Measurements from ENCODE around the gene CAMTA1.

Gene CAMTA1

GRCh38 chr1:7500381-7501083 lies 715.3 kb downstream of the CAMTA1 start:
- no peak for DNase-seq (ENCODE audit: low read depth)

- DNase-seq (ENCODE audit: low read depth): no peak
Measured at GRCh38 chr1:7501084-7501491, 715.8 kb downstream of the CAMTA1 start.

GRCh38 chr1:7501723-7502603 lies 716.7 kb downstream of the CAMTA1 start:
- no peak for DNase-seq (ENCODE audit: low read depth)

- no peak for DNase-seq (ENCODE audit: low read depth)
Measured at GRCh38 chr1:7503691-7504437, 718.6 kb downstream of the CAMTA1 start.

- no peak for DNase-seq (ENCODE audit: low read depth)
Measured at GRCh38 chr1:7504438-7504720, 719.1 kb downstream of the CAMTA1 start.

GRCh38 chr1:7505094-7505770 lies 720.0 kb downstream of the CAMTA1 start:
- no peak for DNase-seq (ENCODE audit: low read depth)

GRCh38 chr1:7505771-7506453 lies 720.7 kb downstream of the CAMTA1 start:
- no peak for DNase-seq (ENCODE audit: low read depth)

- DNase-seq (ENCODE audit: low read depth): no peak
Measured at GRCh38 chr1:7506454-7507284, 721.4 kb downstream of the CAMTA1 start.

GRCh38 chr1:7507285-7508019 lies 722.2 kb downstream of the CAMTA1 start:
- DNase-seq (ENCODE audit: low read depth): no peak

- peak; percentile 32 for DNase-seq (ENCODE audit: low read depth)
Measured at GRCh38 chr1:7508052-7508933, 723.0 kb downstream of the CAMTA1 start.

GRCh38 chr1:7508934-7509519 lies 723.8 kb downstream of the CAMTA1 start:
- no peak for DNase-seq (ENCODE audit: low read depth)

- DNase-seq (ENCODE audit: low read depth): no peak
Measured at GRCh38 chr1:7509598-7509997, 724.3 kb downstream of the CAMTA1 start.

- peak; percentile 27 for DNase-seq (ENCODE audit: low read depth)
Measured at GRCh38 chr1:7510389-7510931, 725.2 kb downstream of the CAMTA1 start.

- no peak for DNase-seq (ENCODE audit: low read depth)
Measured at GRCh38 chr1:7511381-7511780, 726.1 kb downstream of the CAMTA1 start.

GRCh38 chr1:7513081-7513480 lies 727.8 kb downstream of the CAMTA1 start:
- no peak for DNase-seq (ENCODE audit: low read depth)

- DNase-seq (ENCODE audit: low read depth): no peak
Measured at GRCh38 chr1:7515175-7515574, 729.9 kb downstream of the CAMTA1 start.

GRCh38 chr1:7515904-7516303 lies 730.6 kb downstream of the CAMTA1 start:
- no peak for DNase-seq (ENCODE audit: low read depth)

GRCh38 chr1:7516341-7516740 lies 731.1 kb downstream of the CAMTA1 start:
- no peak for DNase-seq (ENCODE audit: low read depth)
